ENCODE measurements around the gene KCND2.

The KCND2 gene

GRCh38 chr7:120311028-120311788, 38.2 kb downstream of the KCND2 start:
- DNase-seq = no peak

- no peak for DNase-seq
These were observed 47.4 kb downstream of the KCND2 start for GRCh38 chr7:120320218-120320961.

- DNase-seq = no peak
These were observed 54.1 kb downstream of the KCND2 start for GRCh38 chr7:120327054-120327453.

- DNase-seq = no peak
These were observed 59.5 kb downstream of the KCND2 start for GRCh38 chr7:120332433-120332832.

- no peak for DNase-seq
These were observed 61.5 kb downstream of the KCND2 start for GRCh38 chr7:120334475-120334874.

GRCh38 chr7:120337308-120337907, 64.4 kb downstream of the KCND2 start:
- DNase-seq = no peak

GRCh38 chr7:120344276-120344675, 71.3 kb downstream of the KCND2 start:
- DNase-seq = no peak

- DNase-seq = no peak
These were observed 80.2 kb downstream of the KCND2 start for GRCh38 chr7:120353171-120353570.

- DNase-seq = no peak
These were observed 87.9 kb downstream of the KCND2 start for GRCh38 chr7:120360918-120361317.

GRCh38 chr7:120363414-120363813, 90.4 kb downstream of the KCND2 start:
- no peak for DNase-seq

- DNase-seq = no peak
These were observed 98.0 kb downstream of the KCND2 start for GRCh38 chr7:120370954-120371353.

- DNase-seq = no peak
These were observed 100.2 kb downstream of the KCND2 start for GRCh38 chr7:120373174-120373573.

GRCh38 chr7:120394595-120394994, 121.6 kb downstream of the KCND2 start:
- DNase-seq = no peak

- DNase-seq = no peak
These were observed 122.6 kb downstream of the KCND2 start for GRCh38 chr7:120395526-120396019.

- DNase-seq = no peak
These were observed 125.5 kb downstream of the KCND2 start for GRCh38 chr7:120398284-120399000.

- DNase-seq = no peak
These were observed 128.0 kb downstream of the KCND2 start for GRCh38 chr7:120400806-120401455.

GRCh38 chr7:120402079-120402767, 129.2 kb downstream of the KCND2 start:
- no peak for DNase-seq

GRCh38 chr7:120402801-120403200, 129.8 kb downstream of the KCND2 start:
- no peak for DNase-seq

- no peak for DNase-seq
These were observed 131.1 kb downstream of the KCND2 start for GRCh38 chr7:120404042-120404441.

GRCh38 chr7:120405652-120406051, 132.7 kb downstream of the KCND2 start:
- DNase-seq = no peak

- no peak for DNase-seq
These were observed 134.0 kb downstream of the KCND2 start for GRCh38 chr7:120407010-120407409.

Data from SIG-M5 (cell line).